Activated naive CD8-positive, alpha-beta T cell (primary cell): ENCODE data around the gene AURKA.
A peak's percentile ranks its signal among the peaks of the same experiment; 100 is the strongest.

ENCODE experiments used
- H3K27ac Mint-ChIP-seq: one replicate; pipeline ENCODE4 v1.8.0; 2021; ENCODE audit warnings: mixed read lengths
- H3K27me3 Mint-ChIP-seq: one replicate; pipeline ENCODE4 v1.8.0; 2021; ENCODE audit warnings: mixed read lengths
- H3K36me3 Mint-ChIP-seq: one replicate; pipeline ENCODE4 v1.8.0; 2021; ENCODE audit warnings: mixed read lengths
- H3K4me1 Mint-ChIP-seq: one replicate; pipeline ENCODE4 v1.8.0; 2021; ENCODE audit warnings: low read depth, mixed read lengths
- H3K4me3 Mint-ChIP-seq: one replicate; pipeline ENCODE4 v1.8.0; 2021; ENCODE audit warnings: mild to moderate bottlenecking, mixed read lengths
- H3K9me3 Mint-ChIP-seq: one replicate; pipeline ENCODE4 v1.8.0; 2021; ENCODE audit warnings: low read depth, mixed read lengths

AURKA gene

GRCh38 chr20:56362833-56363413, 29.1 kb downstream of the AURKA start:
- H3K4me3 Mint-ChIP-seq = no peak overlapping the region
- H3K27ac Mint-ChIP-seq = no peak overlapping the region

GRCh38 chr20:56361900-56362299, 30.1 kb downstream of the AURKA start:
- H3K27ac Mint-ChIP-seq = no peak overlapping the region
- no peak overlapping the region for H3K4me3 Mint-ChIP-seq
- no peaks in the 10 kb centered on the region for H3K9me3 Mint-ChIP-seq
- H3K4me1 Mint-ChIP-seq = peaks cover 22% of the 10 kb centered on the region
- H3K36me3 Mint-ChIP-seq = no peaks in the 10 kb centered on the region
- no peaks in the 10 kb centered on the region for H3K27me3 Mint-ChIP-seq

More at GRCh38 chr20:56362833-56363413, 29.1 kb downstream of the AURKA start:
- peaks cover 22% of the 10 kb centered on the region for H3K4me1 Mint-ChIP-seq
- no peaks in the 10 kb centered on the region for H3K36me3 Mint-ChIP-seq
- no peaks in the 10 kb centered on the region for H3K9me3 Mint-ChIP-seq
- no peaks in the 10 kb centered on the region for H3K27me3 Mint-ChIP-seq

- Mint-ChIP-seq H3K27ac (no peak overlapping the region), H3K4me1 (peaks cover 22% of the 10 kb centered on the region), H3K27me3 (no peaks in the 10 kb centered on the region), H3K9me3 (no peaks in the 10 kb centered on the region), H3K36me3 (no peaks in the 10 kb centered on the region), H3K4me3 (peak overlapping the region; percentile 44)
Measured at GRCh38 chr20:56360908-56361205, 31.2 kb downstream of the AURKA start.

- peak overlapping the region; percentile 90 for H3K4me3 Mint-ChIP-seq
- no peaks in the 10 kb centered on the region for H3K27me3 Mint-ChIP-seq
- H3K27ac Mint-ChIP-seq = peak overlapping the region; percentile 46
- peaks cover 22% of the 10 kb centered on the region for H3K4me1 Mint-ChIP-seq
- no peaks in the 10 kb centered on the region for H3K9me3 Mint-ChIP-seq
- H3K36me3 Mint-ChIP-seq = no peaks in the 10 kb centered on the region
Measured at GRCh38 chr20:56360133-56360907, 31.7 kb downstream of the AURKA start.

GRCh38 chr20:56359212-56360132, 32.5 kb downstream of the AURKA start:
- peaks cover 22% of the 10 kb centered on the region for H3K4me1 Mint-ChIP-seq
- H3K9me3 Mint-ChIP-seq = no peaks in the 10 kb centered on the region

GRCh38 chr20:56358600-56359211, 33.3 kb downstream of the AURKA start, which contains the start of gene FAM210B:
TSS of gene FAM210B (plus strand) at chr20:56358974. CDS start at chr20:56359006, 32 bp downstream.
- H3K36me3 Mint-ChIP-seq = no peaks in the 10 kb centered on the region
- H3K27ac Mint-ChIP-seq = peak within 1 kb of the TSS; percentile 68
- H3K27me3 Mint-ChIP-seq = no peaks in the 10 kb centered on the region
- no peaks in the 10 kb centered on the region for H3K9me3 Mint-ChIP-seq
- peaks cover 22% of the 10 kb centered on the region for H3K4me1 Mint-ChIP-seq
- H3K4me3 Mint-ChIP-seq = peak within 1 kb of the TSS; percentile 90

More at GRCh38 chr20:56359212-56360132, 32.5 kb downstream of the AURKA start:
- Mint-ChIP-seq H3K4me3 (peak overlapping the region; percentile 90), H3K27me3 (no peaks in the 10 kb centered on the region), H3K27ac (peak overlapping the region; percentile 68), H3K36me3 (no peaks in the 10 kb centered on the region)

GRCh38 chr20:56358070-56358469, 33.9 kb downstream of the AURKA start:
- Mint-ChIP-seq H3K9me3 (no peaks in the 10 kb centered on the region), H3K4me3 (peak overlapping the region; percentile 78), H3K27me3 (no peaks in the 10 kb centered on the region), H3K27ac (no peak overlapping the region), H3K4me1 (peaks cover 22% of the 10 kb centered on the region), H3K36me3 (no peaks in the 10 kb centered on the region)

- H3K27ac Mint-ChIP-seq = no peak overlapping the region
- peaks cover 4% of the 10 kb centered on the region for H3K27me3 Mint-ChIP-seq
- H3K9me3 Mint-ChIP-seq = no peaks in the 10 kb centered on the region
- peaks cover 4% of the 10 kb centered on the region for H3K4me1 Mint-ChIP-seq
- no peaks in the 10 kb centered on the region for H3K36me3 Mint-ChIP-seq
- H3K4me3 Mint-ChIP-seq = no peak overlapping the region
Measured at GRCh38 chr20:56353356-56353755, 38.7 kb downstream of the AURKA start.

GRCh38 chr20:56352345-56353055, 39.5 kb downstream of the AURKA start:
- Mint-ChIP-seq H3K27ac (no peak overlapping the region), H3K36me3 (no peaks in the 10 kb centered on the region), H3K4me3 (no peak overlapping the region), H3K9me3 (no peaks in the 10 kb centered on the region), H3K4me1 (peaks cover 4% of the 10 kb centered on the region), H3K27me3 (peaks cover 8% of the 10 kb centered on the region)

GRCh38 chr20:56350842-56351241, 41.2 kb downstream of the AURKA start:
- no peaks in the 10 kb centered on the region for H3K36me3 Mint-ChIP-seq
- H3K4me3 Mint-ChIP-seq = no peak overlapping the region
- peaks cover 12% of the 10 kb centered on the region for H3K27me3 Mint-ChIP-seq
- no peaks in the 10 kb centered on the region for H3K9me3 Mint-ChIP-seq
- H3K4me1 Mint-ChIP-seq = peaks cover 4% of the 10 kb centered on the region
- H3K27ac Mint-ChIP-seq = no peak overlapping the region

GRCh38 chr20:56348746-56349145, 43.3 kb downstream of the AURKA start:
- Mint-ChIP-seq H3K27ac (no peak overlapping the region), H3K36me3 (no peaks in the 10 kb centered on the region), H3K4me3 (no peak overlapping the region), H3K27me3 (peaks cover 24% of the 10 kb centered on the region), H3K9me3 (no peaks in the 10 kb centered on the region), H3K4me1 (peaks cover 7% of the 10 kb centered on the region)

GRCh38 chr20:56348305-56348693, 43.7 kb downstream of the AURKA start:
- Mint-ChIP-seq H3K9me3 (no peaks in the 10 kb centered on the region), H3K4me3 (no peak overlapping the region), H3K27me3 (peaks cover 27% of the 10 kb centered on the region), H3K36me3 (no peaks in the 10 kb centered on the region), H3K27ac (no peak overlapping the region), H3K4me1 (peaks cover 10% of the 10 kb centered on the region)

- no peaks in the 10 kb centered on the region for H3K36me3 Mint-ChIP-seq
- no peak overlapping the region for H3K27ac Mint-ChIP-seq
- H3K27me3 Mint-ChIP-seq = peaks cover 32% of the 10 kb centered on the region
- no peaks in the 10 kb centered on the region for H3K9me3 Mint-ChIP-seq
- peaks cover 12% of the 10 kb centered on the region for H3K4me1 Mint-ChIP-seq
- no peak overlapping the region for H3K4me3 Mint-ChIP-seq
Measured at GRCh38 chr20:56347628-56348304, 44.2 kb downstream of the AURKA start.

- Mint-ChIP-seq H3K36me3 (no peaks in the 10 kb centered on the region), H3K27ac (no peak overlapping the region), H3K4me1 (peaks cover 12% of the 10 kb centered on the region), H3K9me3 (no peaks in the 10 kb centered on the region), H3K4me3 (no peak overlapping the region), H3K27me3 (peaks cover 41% of the 10 kb centered on the region)
Measured at GRCh38 chr20:56345911-56346310, 46.1 kb downstream of the AURKA start.
